ENCODE results near the gene UPK3B. TPM values are rescaled to one million over a fixed set of nuclear protein-coding genes. Genes with fewer than 3 reads are reported as not detected.
"Not testable (repeated sequence)": the region's sequence is repeated elsewhere in the genome, so short reads cannot be mapped to it uniquely, and the experiment has no call there.

Gene UPK3B
- 0.38 TPM for total RNA-seq
- long read RNA-seq, result 0 reads

- DNase-seq (ENCODE audit: low spot score), result no peak
- intact Hi-C loops (cut with DNase I), result loop anchor here (10.0 kb wide), 1 partner anchor 485 kb away; no protein-coding TSS in a partner anchor
Measured at GRCh38 chr7:76509931-76510877, at the start of gene UPK3B. UPK3B (plus strand) TSS chr7:76510552; CDS start chr7:76510653, 101 bp downstream.

- DNase-seq (ENCODE audit: low spot score); intact Hi-C loops (cut with DNase I): not testable (repeated sequence)
Measured at GRCh38 chr7:76460767-76461166, 49.6 kb upstream of the UPK3B start.

GRCh38 chr7:76461464-76462101 lies 48.8 kb upstream of the UPK3B start, which contains the start of gene DTX2:
DTX2 (plus strand) TSS chr7:76461709; CDS start chr7:76480510, 18,801 bp downstream.
- intact Hi-C loops (cut with DNase I), result not testable (repeated sequence)
- peak; percentile 78 for DNase-seq (ENCODE audit: low spot score)

- DNase-seq (ENCODE audit: low spot score); intact Hi-C loops (cut with DNase I): not testable (repeated sequence)
Measured at GRCh38 chr7:76462271-76462882, 48.0 kb upstream of the UPK3B start.

GRCh38 chr7:76464959-76465358 lies 45.4 kb upstream of the UPK3B start:
- DNase-seq (ENCODE audit: low spot score); intact Hi-C loops (cut with DNase I): not testable (repeated sequence)

GRCh38 chr7:76465950-76466349 lies 44.4 kb upstream of the UPK3B start:
- intact Hi-C loops (cut with DNase I); DNase-seq (ENCODE audit: low spot score): not testable (repeated sequence)

GRCh38 chr7:76467743-76468404 lies 42.5 kb upstream of the UPK3B start:
- intact Hi-C loops (cut with DNase I), result not testable (repeated sequence)
- DNase-seq (ENCODE audit: low spot score), result peak; percentile 76

- DNase-seq (ENCODE audit: low spot score); intact Hi-C loops (cut with DNase I): not testable (repeated sequence)
Measured at GRCh38 chr7:76471556-76472221, 38.7 kb upstream of the UPK3B start.

- intact Hi-C loops (cut with DNase I); DNase-seq (ENCODE audit: low spot score): not testable (repeated sequence)
Measured at GRCh38 chr7:76473097-76473496, 37.3 kb upstream of the UPK3B start.

- intact Hi-C loops (cut with DNase I); DNase-seq (ENCODE audit: low spot score): not testable (repeated sequence)
Measured at GRCh38 chr7:76476280-76476679, 34.1 kb upstream of the UPK3B start.

GRCh38 chr7:76476742-76477474 lies 33.4 kb upstream of the UPK3B start:
- DNase-seq (ENCODE audit: low spot score); intact Hi-C loops (cut with DNase I): not testable (repeated sequence)

- intact Hi-C loops (cut with DNase I); DNase-seq (ENCODE audit: low spot score): not testable (repeated sequence)
Measured at GRCh38 chr7:76479628-76480027, 30.7 kb upstream of the UPK3B start.

- DNase-seq (ENCODE audit: low spot score); intact Hi-C loops (cut with DNase I): not testable (repeated sequence)
Measured at GRCh38 chr7:76480403-76481253, 29.7 kb upstream of the UPK3B start.

- DNase-seq (ENCODE audit: low spot score); intact Hi-C loops (cut with DNase I): not testable (repeated sequence)
Measured at GRCh38 chr7:76482660-76483059, 27.7 kb upstream of the UPK3B start.

- intact Hi-C loops (cut with DNase I); DNase-seq (ENCODE audit: low spot score): not testable (repeated sequence)
Measured at GRCh38 chr7:76483081-76483480, 27.3 kb upstream of the UPK3B start.

- DNase-seq (ENCODE audit: low spot score); intact Hi-C loops (cut with DNase I): not testable (repeated sequence)
Measured at GRCh38 chr7:76484456-76484855, 25.9 kb upstream of the UPK3B start.

All from cardiac septum (tissue), 1 donor.